Kidney epithelial cell (primary cell): Measurements from ENCODE around the gene CBLB. TPM values are rescaled to one million over a fixed set of nuclear protein-coding genes. Genes with fewer than 3 reads are reported as not detected.

ENCODE experiments used
- DNase-seq: peaks from one replicate; pipeline ENCODE4 v3.0.0-alpha.2; 2010; ENCODE audit warnings: low read depth
- H3K27me3 ChIP-seq: 2 replicates; pipeline ENCODE4 v1.6.0; 2011; ENCODE audit warnings: low read length; ENCODE audit not compliant: control insufficient read depth, insufficient read depth
- H3K36me3 ChIP-seq: 2 replicates; pipeline ENCODE4 v1.5.1; 2011; ENCODE audit warnings: low read length; ENCODE audit not compliant: control insufficient read depth, insufficient read depth
- H3K4me3 ChIP-seq: 2 replicates; pipeline ENCODE4 v1.5.1; 2011; ENCODE audit warnings: low read depth, mild to moderate bottlenecking, control low read depth, low read length
- CTCF ChIP-seq: IDR thresholded peaks from 2 replicates; pipeline ENCODE4 v1.5.1; 2011; ENCODE audit warnings: mild to moderate bottlenecking, moderate library complexity, low read length, control low read depth, inconsistent platforms; ENCODE audit not compliant: insufficient read depth, poor library complexity, severe bottlenecking
- total RNA-seq: library from RNA; depleted of rRNA; stranded (reverse); fragments of >200 nt; gene quantifications from 2 replicates; pipeline ENCODE4 v1.2.3, GENCODE V29; 2015

The CBLB gene
- total RNA-seq, 1 donor from 2014 or later, result 27.2 TPM

GRCh38 chr3:105805404-105805803, 63.4 kb downstream of the CBLB start:
- no peak for DNase-seq
- Histone ChIP-seq H3K36me3 (no peaks in the 10 kb centered on the region), H3K27me3 (no peaks in the 10 kb centered on the region), H3K4me3 (no peak overlapping the region)
- TF ChIP-seq CTCF, result no peak

GRCh38 chr3:105802118-105802706, 66.6 kb downstream of the CBLB start:
- Histone ChIP-seq H3K36me3 (no peaks in the 10 kb centered on the region), H3K4me3 (no peak overlapping the region), H3K27me3 (no peaks in the 10 kb centered on the region)
- TF ChIP-seq CTCF, result no peak
- no peak for DNase-seq

- Histone ChIP-seq H3K4me3 (no peak overlapping the region), H3K36me3 (no peaks in the 10 kb centered on the region)
- no peak for DNase-seq
These were observed 67.4 kb downstream of the CBLB start for GRCh38 chr3:105801397-105801796.

GRCh38 chr3:105800320-105800719, 68.5 kb downstream of the CBLB start:
- TF ChIP-seq CTCF, result no peak
- no peak overlapping the region for H3K4me3 ChIP-seq
- DNase-seq, result no peak
- H3K36me3 ChIP-seq, result no peaks in the 10 kb centered on the region
- no peaks in the 10 kb centered on the region for H3K27me3 ChIP-seq

More at GRCh38 chr3:105801397-105801796, 67.4 kb downstream of the CBLB start:
- TF ChIP-seq CTCF, result no peak
- no peaks in the 10 kb centered on the region for H3K27me3 ChIP-seq

GRCh38 chr3:105799286-105799685, 69.5 kb downstream of the CBLB start:
- no peak for TF ChIP-seq CTCF

GRCh38 chr3:105798381-105798934, 70.4 kb downstream of the CBLB start:
- no peak for DNase-seq
- H3K4me3 ChIP-seq, result no peak overlapping the region
- TF ChIP-seq CTCF, result no peak
- H3K27me3 ChIP-seq, result no peaks in the 10 kb centered on the region
- no peaks in the 10 kb centered on the region for H3K36me3 ChIP-seq

More at GRCh38 chr3:105799286-105799685, 69.5 kb downstream of the CBLB start:
- DNase-seq, result no peak
- Histone ChIP-seq H3K36me3 (no peaks in the 10 kb centered on the region), H3K27me3 (no peaks in the 10 kb centered on the region), H3K4me3 (no peak overlapping the region)
